GM12878 (cell line): Measurements from ENCODE around the gene KRTAP5-6. TPM values are rescaled to one million over a fixed set of nuclear protein-coding genes. Genes with fewer than 3 reads are reported as not detected.

Source experiments
- ATAC-seq: fragments of 200-7000 bp; cut with Tn5 transposase; 3 replicates; pipeline ENCODE4 v1.9.1; 2020; ENCODE audit warnings: mild to moderate bottlenecking, moderate library complexity
- BruUV-seq: library from RNA; stranded (reverse); fragments of 400-500 nt; replicated peaks from 2 replicates; lab custom pipeline; 2021; lab: Mats Ljungman, UMichigan
- CTCF ChIA-PET: fragments of 300-600 bp; sonication (Branson Sonifier 250); formaldehyde crosslinking; extraction: SDS; loops from one replicate; lab custom pipeline; 2021; ENCODE audit warnings: inconsistent platforms; lab: Yijun Ruan, JAX
- POLR2A ChIA-PET: fragments of 350-600 bp; formaldehyde crosslinking; extraction: SDS; loops from one replicate; lab custom pipeline; 2021; ENCODE audit warnings: inconsistent platforms; lab: Charles Lee
- RAD21 ChIA-PET: fragments of 300-600 bp; sonication (Branson Sonifier 250); formaldehyde crosslinking; loops from one replicate; lab custom pipeline; 2023; ENCODE audit warnings: antibody characterized with exemption; ENCODE audit not compliant: unreplicated experiment; lab: Charles Lee
- SMC1A ChIA-PET: fragments of 300-600 bp; sonication (Branson Sonifier 250); formaldehyde crosslinking; loops from one replicate; lab custom pipeline; 2023; ENCODE audit not compliant: unreplicated experiment, uncharacterized antibody; lab: Charles Lee
- DNase-seq: peaks from one replicate; pipeline ENCODE4 v3.0.0-alpha.2; 2011; ENCODE audit warnings: low read depth, low spot score
- FAIRE-seq: peaks from 3 replicates; lab custom pipeline; 2011; peaks lifted over from hg19 to GRCh38; lab: Jason Lieb, UNC
- H2AFZ ChIP-seq: 2 replicates; pipeline ENCODE4 v1.6.0; 2011; ENCODE audit warnings: low read depth, low read length, control low read depth; ENCODE audit not compliant: control insufficient read depth
- H3K27ac ChIP-seq: 2 replicates; pipeline ENCODE4 v1.5.1; 2011; ENCODE audit warnings: control low read depth; ENCODE audit not compliant: control insufficient read depth, insufficient read depth
- H3K27me3 ChIP-seq, 2 experiments: replicated peaks in 1 of 2; 2 replicates each; pipeline versions ENCODE4 v1.6.0 to v1.6.1; 2011; ENCODE audit warnings: low read length in 1 of 2; ENCODE audit not compliant: control insufficient read depth in 2 of 2, insufficient read depth in 2 of 2
- H3K36me3 ChIP-seq, 2 experiments: 2 replicates each; pipeline ENCODE4 v1.5.1; 2011; ENCODE audit warnings: low read length in 1 of 2; ENCODE audit not compliant: control insufficient read depth in 2 of 2, insufficient read depth in 2 of 2
- H3K4me1 ChIP-seq: 2 replicates; pipeline ENCODE4 v1.6.1; 2011; ENCODE audit warnings: mild to moderate bottlenecking, low read length, moderate library complexity, mixed read lengths; ENCODE audit not compliant: control insufficient read depth, insufficient read depth
- H3K4me2 ChIP-seq: 2 replicates; pipeline ENCODE4 v1.6.0; 2011; ENCODE audit warnings: control low read depth; ENCODE audit not compliant: control insufficient read depth, insufficient read depth
- H3K4me3 ChIP-seq: fragments of 200-600 bp; sonication (generic); 2 replicates; pipeline ENCODE4 v1.5.1; 2016
- H3K79me2 ChIP-seq: 2 replicates; pipeline ENCODE4 v1.6.0; 2011; ENCODE audit warnings: low read length; ENCODE audit not compliant: control insufficient read depth, insufficient read depth
- H3K9ac ChIP-seq: 2 replicates; pipeline ENCODE4 v1.8.0; 2011; ENCODE audit warnings: low read length, control low read depth, mixed read lengths; ENCODE audit not compliant: control insufficient read depth, insufficient read depth
- H3K9me3 ChIP-seq: replicated peaks from 3 replicates; pipeline ENCODE4 v1.5.1; 2011; ENCODE audit warnings: mild to moderate bottlenecking, low read length; ENCODE audit not compliant: control insufficient read depth, insufficient read depth
- H4K20me1 ChIP-seq: 2 replicates; pipeline ENCODE4 v1.6.0; 2011; ENCODE audit not compliant: control insufficient read depth, insufficient read depth
- CBX3 ChIP-seq: fragments of 200-600 bp; sonication (generic); IDR thresholded peaks from 2 replicates; pipeline ENCODE4 v1.6.1; 2016; ENCODE audit warnings: low read depth, borderline replicate concordance
- HDAC2 ChIP-seq: fragments of 200-600 bp; sonication (generic); IDR thresholded peaks from 2 replicates; pipeline ENCODE4 v1.6.1; 2017
- NFIC ChIP-seq: IDR thresholded peaks from 2 replicates; pipeline ENCODE4 v1.6.1; 2012; ENCODE audit warnings: low read depth, mild to moderate bottlenecking, inconsistent platforms, low read length, moderate library complexity
- RAD51 ChIP-seq: fragments of 450-650 bp; IDR thresholded peaks from 2 replicates; pipeline ENCODE4 v1.6.1; 2016; ENCODE audit warnings: moderate library complexity, mild to moderate bottlenecking, inconsistent platforms
- RFX5 ChIP-seq: IDR thresholded peaks from 2 replicates; pipeline ENCODE4 v1.6.1; 2011; ENCODE audit warnings: low read depth, low read length, improper control_type of control experiment
- SUZ12 ChIP-seq: fragments of 200-600 bp; sonication (generic); IDR thresholded peaks from one replicate; pipeline ENCODE4 v1.6.1; 2018; ENCODE audit warnings: antibody characterized with exemption, mild to moderate bottlenecking; ENCODE audit not compliant: unreplicated experiment
- TCF7 ChIP-seq: IDR thresholded peaks from 2 replicates; pipeline ENCODE4 v1.6.1; 2014; ENCODE audit warnings: antibody characterized with exemption, borderline replicate concordance
- WGBS: methylation state at CpG from one replicate; pipeline ENCODE4 v1.1.6; 2016; ENCODE audit warnings: low lambda C conversion rate; ENCODE audit not compliant: insufficient replicate concordance, insufficient coverage; ENCODE audit errors: missing lambda C conversion rate; 5-methylcytosine and 5-hydroxymethylcytosine counted together
- in situ Hi-C: fragments of 300-500 bp; cut with MboI; formaldehyde crosslinking; loops from 9 replicates; pipeline ENCODE4 v1.14.3; 2018; ENCODE audit warnings: mixed read lengths
- intact Hi-C: fragments of 100-400 bp; cut with micrococcal nuclease; formaldehyde crosslinking; loops from one replicate; pipeline ENCODE4 v1.14.2; 2022; ENCODE audit not compliant: unreplicated experiment
- polyA plus RNA-seq, 11 experiments: library from polyadenylated mRNA; depleted of rRNA in 4 of 11; unstranded in 6 of 11; stranded (reverse) in 5 of 11; fragments of >200 nt; fragmentation: Nextera tagmentation in 4 of 11; fragmentation: Illumina TruSeq in 1 of 11; extraction: Ambion mirVana in 4 of 11; extraction: Trizol in 1 of 11; gene quantifications; 1 replicate in 1 of 11; 2 replicates in 10 of 11; pipeline versions ENCODE4 v1.2.1 to v1.2.3, GENCODE V29; 2011 to 2016; ENCODE audit warnings: inconsistent platforms in 2 of 11, missing spikeins in 2 of 11, low read depth in 1 of 11
- total RNA-seq, 4 experiments: library from RNA; depleted of rRNA in 3 of 4; stranded (reverse); fragments of >200 nt in 3 of 4; fragmentation: Illumina TruSeq in 1 of 4; extraction: Trizol in 1 of 4; gene quantifications; 2 replicates each; pipeline versions ENCODE4 v1.2.1 to v1.2.3, GENCODE V29; 2013 to 2021
- TF ChIP-seq, protein P1 (sequence below): fragments of 450-650 bp; IDR thresholded peaks from 2 replicates; pipeline ENCODE4 v1.6.1; 2017; ENCODE audit warnings: low read depth, mild to moderate bottlenecking, moderate library complexity
- TF ChIP-seq, protein P2 (sequence below): IDR thresholded peaks from 2 replicates; pipeline ENCODE4 v1.6.1; 2011; ENCODE audit warnings: borderline replicate concordance, low read depth, mild to moderate bottlenecking, moderate library complexity, low read length; ENCODE audit not compliant: insufficient read depth, poor library complexity, severe bottlenecking

Gene KRTAP5-6
- total and polyA plus RNA-seq, 10 of the 15 experiments (the other 5 are each of a cell fraction or from before 2014, with no cell fraction given) = not detected

DNA sequence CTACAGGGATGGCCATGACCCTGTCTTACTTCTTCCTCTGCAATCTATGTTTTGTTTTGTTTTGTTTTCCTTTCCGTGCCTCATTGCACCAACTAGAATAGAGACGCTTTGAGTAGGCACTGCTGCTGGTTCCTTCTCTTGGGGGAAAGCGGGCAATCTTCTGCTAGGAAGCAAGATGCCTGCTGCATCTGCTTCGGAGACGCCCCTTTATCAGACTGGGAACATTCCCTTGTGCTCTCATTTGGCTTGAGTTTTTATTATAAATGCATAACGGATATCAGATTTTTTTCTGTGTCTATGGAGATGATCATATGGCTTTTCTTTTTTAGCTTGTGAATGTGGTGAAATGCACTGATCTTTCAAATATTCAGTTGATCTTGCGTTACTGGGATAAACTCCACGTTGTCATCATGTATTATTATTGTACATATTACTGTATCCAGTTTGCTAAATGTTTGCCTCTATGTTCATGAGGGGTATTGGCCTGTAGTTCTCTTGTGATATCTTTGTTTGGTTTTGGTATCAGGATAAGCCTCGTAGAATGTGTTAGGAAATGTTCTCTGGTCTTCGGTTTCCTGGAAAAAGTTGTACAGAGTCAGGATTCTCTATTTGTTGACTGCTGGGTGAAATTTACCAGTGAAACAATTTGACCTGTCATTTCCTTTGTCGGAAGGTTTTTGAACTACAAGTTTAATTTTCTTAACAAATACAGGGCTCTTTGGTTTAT, 23.4 kb upstream of the KRTAP5-6 start:
- Histone ChIP-seq H3K4me1 (no peaks in the 10 kb centered on the region), H3K9ac (no peak overlapping the region), H3K27ac (no peak overlapping the region), H3K79me2 (no peaks in the 10 kb centered on the region), H3K9me3 (no peaks in the 10 kb centered on the region), H4K20me1 (no peaks in the 10 kb centered on the region), H3K36me3 (no peaks in the 10 kb centered on the region)
- ChIA-PET CTCF (no interaction called here), RAD21 (no interaction called here), POLR2A (no interaction called here), SMC1A (no interaction called here)
- in situ Hi-C loops = no loop called here
- ATAC-seq (no peak), FAIRE-seq (no peak), DNase-seq (no peak)
- no TSS peak for BruUV-seq
- TF ChIP-seq HDAC2 = no peak
- no peak for TF ChIP-seq CBX3
- no peak for TF ChIP-seq RFX5
- TF ChIP-seq RAD51 = no peak
- TF ChIP-seq, protein P1, sequence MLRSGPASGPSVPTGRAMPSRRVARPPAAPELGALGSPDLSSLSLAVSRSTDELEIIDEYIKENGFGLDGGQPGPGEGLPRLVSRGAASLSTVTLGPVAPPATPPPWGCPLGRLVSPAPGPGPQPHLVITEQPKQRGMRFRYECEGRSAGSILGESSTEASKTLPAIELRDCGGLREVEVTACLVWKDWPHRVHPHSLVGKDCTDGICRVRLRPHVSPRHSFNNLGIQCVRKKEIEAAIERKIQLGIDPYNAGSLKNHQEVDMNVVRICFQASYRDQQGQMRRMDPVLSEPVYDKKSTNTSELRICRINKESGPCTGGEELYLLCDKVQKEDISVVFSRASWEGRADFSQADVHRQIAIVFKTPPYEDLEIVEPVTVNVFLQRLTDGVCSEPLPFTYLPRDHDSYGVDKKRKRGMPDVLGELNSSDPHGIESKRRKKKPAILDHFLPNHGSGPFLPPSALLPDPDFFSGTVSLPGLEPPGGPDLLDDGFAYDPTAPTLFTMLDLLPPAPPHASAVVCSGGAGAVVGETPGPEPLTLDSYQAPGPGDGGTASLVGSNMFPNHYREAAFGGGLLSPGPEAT = no peak
- TF ChIP-seq SUZ12 = no peak
- TF ChIP-seq, protein P2, sequence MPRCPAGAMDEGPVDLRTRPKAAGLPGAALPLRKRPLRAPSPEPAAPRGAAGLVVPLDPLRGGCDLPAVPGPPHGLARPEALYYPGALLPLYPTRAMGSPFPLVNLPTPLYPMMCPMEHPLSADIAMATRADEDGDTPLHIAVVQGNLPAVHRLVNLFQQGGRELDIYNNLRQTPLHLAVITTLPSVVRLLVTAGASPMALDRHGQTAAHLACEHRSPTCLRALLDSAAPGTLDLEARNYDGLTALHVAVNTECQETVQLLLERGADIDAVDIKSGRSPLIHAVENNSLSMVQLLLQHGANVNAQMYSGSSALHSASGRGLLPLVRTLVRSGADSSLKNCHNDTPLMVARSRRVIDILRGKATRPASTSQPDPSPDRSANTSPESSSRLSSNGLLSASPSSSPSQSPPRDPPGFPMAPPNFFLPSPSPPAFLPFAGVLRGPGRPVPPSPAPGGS = no peak
- no peak for TF ChIP-seq TCF7
- TF ChIP-seq NFIC = no peak
- TF ChIP-seq, all 136 proteins: peak for 0
- 40% methylated on average over 11 of the region's 11 CpGs for WGBS
- H3K27me3 ChIP-seq = no peaks in the 10 kb centered on the region; a peak in 1 of 4 replicates
- intact Hi-C loops = no loop called here
- H2AFZ ChIP-seq = no peak overlapping the region
- H3K4me3 ChIP-seq = no peak overlapping the region
- H3K4me2 ChIP-seq = no peak overlapping the region
